Calu3 (cell line): ENCODE measurements around the gene SLC22A1. TPM values are rescaled to one million over a fixed set of nuclear protein-coding genes. Genes with fewer than 3 reads are reported as not detected.

Source experiments
- BruUV-seq: library from RNA; stranded (reverse); fragments of 400-500 nt; replicated peaks from 2 replicates; lab custom pipeline; 2021; lab: Mats Ljungman, UMichigan
- CTCF ChIA-PET: fragments of 300-600 bp; sonication (Branson Sonifier 250); formaldehyde crosslinking; loops from one replicate; lab custom pipeline; 2022; ENCODE audit warnings: antibody characterized with exemption; lab: Charles Lee
- DNase-seq: peaks from one replicate; pipeline ENCODE4 v3.0.0; 2022
- H3K27ac Mint-ChIP-seq: one replicate; pipeline ENCODE4 v1.8.0; 2022; ENCODE audit warnings: mixed read lengths; ENCODE audit not compliant: unreplicated experiment
- H3K27me3 Mint-ChIP-seq: one replicate; pipeline ENCODE4 v1.8.0; 2022; ENCODE audit warnings: mixed read lengths; ENCODE audit not compliant: unreplicated experiment
- H3K36me3 Mint-ChIP-seq: one replicate; pipeline ENCODE4 v1.8.0; 2022; ENCODE audit warnings: mild to moderate bottlenecking, moderate library complexity, mixed read lengths; ENCODE audit not compliant: insufficient read depth, unreplicated experiment
- H3K4me1 Mint-ChIP-seq: one replicate; pipeline ENCODE4 v1.8.0; 2022; ENCODE audit warnings: mild to moderate bottlenecking, low read depth, mixed read lengths; ENCODE audit not compliant: unreplicated experiment
- H3K4me3 Mint-ChIP-seq: one replicate; pipeline ENCODE4 v1.8.0; 2022; ENCODE audit warnings: mild to moderate bottlenecking, low read depth, moderate library complexity, mixed read lengths; ENCODE audit not compliant: unreplicated experiment
- H3K9me3 Mint-ChIP-seq: one replicate; pipeline ENCODE4 v1.8.0; 2022; ENCODE audit warnings: low read depth, mixed read lengths; ENCODE audit not compliant: unreplicated experiment
- intact Hi-C: fragments of 100-400 bp; cut with micrococcal nuclease; formaldehyde crosslinking; loops from one replicate; pipeline ENCODE4 v1.10.0; 2022; ENCODE audit not compliant: unreplicated experiment
- total RNA-seq: library from RNA; stranded (reverse); gene quantifications from 2 replicates; pipeline ENCODE4 v1.2.3, GENCODE V29; 2022
- TF ChIP-seq, protein P1 (sequence below): fragments of 200-600 bp; IDR thresholded peaks from one replicate; pipeline ENCODE4 v1.8.0; 2022; ENCODE audit warnings: antibody characterized with exemption; ENCODE audit not compliant: unreplicated experiment

SLC22A1 gene
- total RNA-seq, 1 experiment from 2014 or later = 5.0 TPM

DNA sequence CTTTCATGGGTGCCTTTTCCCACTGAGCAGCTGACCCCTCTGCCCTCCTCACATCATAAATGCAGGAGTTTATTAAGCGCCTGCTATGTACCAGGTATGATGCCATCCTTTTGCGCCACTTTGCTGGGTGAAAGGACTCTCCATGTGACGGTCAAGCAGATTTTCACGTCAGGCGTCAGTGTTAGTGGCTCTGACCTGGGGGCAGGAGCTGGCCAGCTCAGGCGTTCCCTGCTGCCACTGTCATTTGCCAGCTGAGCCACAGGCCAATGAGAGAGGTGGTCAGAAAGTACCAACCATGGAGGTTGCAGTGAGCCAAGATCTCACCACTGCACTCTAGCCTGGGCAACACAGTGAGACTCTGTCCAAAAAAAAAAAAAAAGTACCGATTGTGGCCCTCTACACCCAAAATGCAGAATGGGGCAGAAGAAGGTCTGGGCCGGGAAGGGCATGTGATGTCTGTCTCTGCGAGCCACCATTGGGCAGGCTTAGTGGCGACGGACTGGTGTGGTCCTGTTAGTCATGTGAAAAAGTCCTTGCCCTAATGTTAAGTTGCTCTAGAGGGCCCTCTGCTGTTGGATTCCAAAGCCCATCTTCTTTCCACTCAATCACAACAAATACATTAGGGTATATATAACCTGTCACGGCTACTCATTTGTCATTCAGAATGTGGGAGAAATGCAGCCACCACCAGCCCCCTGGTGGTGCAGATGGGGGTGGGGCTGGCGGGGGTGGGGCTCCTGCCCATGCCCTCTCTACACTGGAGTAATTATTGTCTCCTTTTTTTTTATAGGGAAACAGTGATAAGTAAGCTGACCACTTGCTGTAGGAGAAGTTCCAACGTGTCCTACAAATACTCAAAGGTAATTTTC is 18.4 kb upstream of the SLC22A1 start:
- peak; percentile 26 for DNase-seq
- no peak overlapping the region for H3K4me3 Mint-ChIP-seq
- TF ChIP-seq, protein P1, sequence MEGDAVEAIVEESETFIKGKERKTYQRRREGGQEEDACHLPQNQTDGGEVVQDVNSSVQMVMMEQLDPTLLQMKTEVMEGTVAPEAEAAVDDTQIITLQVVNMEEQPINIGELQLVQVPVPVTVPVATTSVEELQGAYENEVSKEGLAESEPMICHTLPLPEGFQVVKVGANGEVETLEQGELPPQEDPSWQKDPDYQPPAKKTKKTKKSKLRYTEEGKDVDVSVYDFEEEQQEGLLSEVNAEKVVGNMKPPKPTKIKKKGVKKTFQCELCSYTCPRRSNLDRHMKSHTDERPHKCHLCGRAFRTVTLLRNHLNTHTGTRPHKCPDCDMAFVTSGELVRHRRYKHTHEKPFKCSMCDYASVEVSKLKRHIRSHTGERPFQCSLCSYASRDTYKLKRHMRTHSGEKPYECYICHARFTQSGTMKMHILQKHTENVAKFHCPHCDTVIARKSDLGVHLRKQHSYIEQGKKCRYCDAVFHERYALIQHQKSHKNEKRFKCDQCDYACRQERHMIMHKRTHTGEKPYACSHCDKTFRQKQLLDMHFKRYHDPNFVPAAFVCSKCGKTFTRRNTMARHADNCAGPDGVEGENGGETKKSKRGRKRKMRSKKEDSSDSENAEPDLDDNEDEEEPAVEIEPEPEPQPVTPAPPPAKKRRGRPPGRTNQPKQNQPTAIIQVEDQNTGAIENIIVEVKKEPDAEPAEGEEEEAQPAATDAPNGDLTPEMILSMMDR = peak; percentile 37

DNA sequence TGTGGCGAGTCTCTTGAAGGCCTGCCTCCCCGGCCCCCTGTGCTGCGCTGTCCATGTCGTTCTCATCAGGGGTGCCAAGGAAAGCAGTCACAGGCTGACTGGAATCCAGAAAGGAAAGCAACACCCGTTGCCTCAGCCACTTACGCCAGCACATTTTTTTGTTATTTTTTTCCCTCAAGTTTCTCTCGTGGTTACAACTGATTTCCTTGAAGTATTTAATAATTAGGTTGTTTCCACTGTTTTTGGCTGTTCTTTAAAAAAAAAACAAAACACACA is 17.9 kb upstream of the SLC22A1 start:
- CTCF ChIA-PET = no interaction called here
- TF ChIP-seq, protein P1 = no peak
- BruUV-seq = no TSS peak
- Mint-ChIP-seq H3K27me3 (no peaks in the 10 kb centered on the region), H3K9me3 (no peaks in the 10 kb centered on the region), H3K36me3 (peaks cover 49% of the 10 kb centered on the region), H3K27ac (no peak overlapping the region), H3K4me3 (no peak overlapping the region), H3K4me1 (no peaks in the 10 kb centered on the region)
- no peak for DNase-seq
- intact Hi-C loops = loop anchor here (10.0 kb wide), 1 partner anchor 239 kb away; no protein-coding TSS in a partner anchor

More for the DNA sequence above, 18.4 kb upstream of the SLC22A1 start:
- Mint-ChIP-seq H3K27me3 (no peaks in the 10 kb centered on the region), H3K9me3 (no peaks in the 10 kb centered on the region), H3K27ac (no peak overlapping the region), H3K36me3 (peaks cover 48% of the 10 kb centered on the region), H3K4me1 (no peaks in the 10 kb centered on the region)
- CTCF ChIA-PET = interaction anchor here (0.7 kb wide), 1 partner anchor 240 kb away, joined by 3 read pairs; no protein-coding TSS in a partner anchor
- intact Hi-C loops = loop anchor here (10.0 kb wide), 1 partner anchor 238 kb away; no protein-coding TSS in a partner anchor
- BruUV-seq = no TSS peak

DNA sequence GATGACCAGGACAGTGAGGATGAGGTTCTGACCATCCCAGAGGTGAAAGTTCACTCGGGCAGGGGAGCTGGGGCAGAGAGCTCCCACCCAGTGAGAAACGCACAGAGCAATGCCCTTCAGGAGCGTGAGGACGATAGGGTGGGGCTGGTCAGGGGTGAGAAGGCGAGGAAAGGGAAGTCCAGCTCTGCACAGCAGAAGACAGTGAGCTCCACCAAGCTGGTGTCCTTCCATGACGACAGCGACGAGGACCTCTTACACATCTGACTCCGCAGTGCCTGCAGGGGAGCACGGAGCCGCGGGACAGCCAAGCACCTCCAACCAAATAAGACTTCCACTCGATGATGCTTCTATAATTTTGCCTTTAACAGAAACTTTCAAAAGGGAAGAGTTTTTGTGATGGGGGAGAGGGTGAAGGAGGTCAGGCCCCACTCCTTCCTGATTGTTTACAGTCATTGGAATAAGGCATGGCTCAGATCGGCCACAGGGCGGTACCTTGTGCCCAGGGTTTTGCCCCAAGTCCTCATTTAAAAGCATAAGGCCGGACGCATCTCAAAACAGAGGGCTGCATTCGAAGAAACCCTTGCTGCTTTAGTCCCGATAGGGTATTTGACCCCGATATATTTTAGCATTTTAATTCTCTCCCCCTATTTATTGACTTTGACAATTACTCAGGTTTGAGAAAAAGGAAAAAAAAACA is 16.6 kb upstream of the SLC22A1 start:
- intact Hi-C loops = loop anchor here (10.0 kb wide), 1 partner anchor 240 kb away; no protein-coding TSS in a partner anchor
- H3K4me3 Mint-ChIP-seq = no peak overlapping the region
- no peaks in the 10 kb centered on the region for H3K27me3 Mint-ChIP-seq
- no peaks in the 10 kb centered on the region for H3K4me1 Mint-ChIP-seq
- BruUV-seq = no TSS peak
- TF ChIP-seq, protein P1 = no peak
- peaks cover 43% of the 10 kb centered on the region for H3K36me3 Mint-ChIP-seq
- no peaks in the 10 kb centered on the region for H3K9me3 Mint-ChIP-seq
- CTCF ChIA-PET = no interaction called here
- no peak for DNase-seq
- H3K27ac Mint-ChIP-seq = no peak overlapping the region

DNA sequence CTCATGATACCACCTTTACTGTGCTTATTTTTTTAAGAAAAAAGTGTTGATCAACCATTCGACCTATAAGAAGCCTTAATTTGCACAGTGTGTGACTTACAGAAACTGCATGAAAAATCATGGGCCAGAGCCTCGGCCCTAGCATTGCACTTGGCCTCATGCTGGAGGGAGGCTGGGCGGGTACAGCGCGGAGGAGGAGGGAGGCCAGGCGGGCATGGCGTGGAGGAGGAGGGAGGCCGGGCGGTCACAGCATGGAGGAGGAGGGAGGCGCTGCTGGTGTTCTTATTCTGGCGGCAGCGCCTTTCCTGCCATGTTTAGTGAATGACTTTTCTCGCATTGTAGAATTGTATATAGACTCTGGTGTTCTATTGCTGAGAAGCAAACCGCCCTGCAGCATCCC is 15.6 kb upstream of the SLC22A1 start:
- Mint-ChIP-seq H3K4me1 (no peaks in the 10 kb centered on the region), H3K4me3 (no peak overlapping the region), H3K27me3 (no peaks in the 10 kb centered on the region), H3K36me3 (peaks cover 45% of the 10 kb centered on the region), H3K9me3 (no peaks in the 10 kb centered on the region), H3K27ac (no peak overlapping the region)
- CTCF ChIA-PET = no interaction called here
- no peak for DNase-seq
- BruUV-seq = TSS peak; percentile 75
- TF ChIP-seq, protein P1 = no peak
- intact Hi-C loops = loop anchor here (10.0 kb wide), 1 partner anchor 241 kb away; no protein-coding TSS in a partner anchor
